Stimulated activated CD4-positive, alpha-beta T cell treated with anti-CD3 and anti-CD28 coated beads, Interleukin-2, amount 100 ng/mL, for 24 hours (primary cell): ENCODE measurements around the gene TAGLN.
A peak's percentile ranks its signal among the peaks of the same experiment; 100 is the strongest.

Experiments used
- DNase-seq, 2 donors: peaks; one replicate each; pipeline ENCODE4 v3.0.0-alpha.2; 2020

The TAGLN gene

DNA sequence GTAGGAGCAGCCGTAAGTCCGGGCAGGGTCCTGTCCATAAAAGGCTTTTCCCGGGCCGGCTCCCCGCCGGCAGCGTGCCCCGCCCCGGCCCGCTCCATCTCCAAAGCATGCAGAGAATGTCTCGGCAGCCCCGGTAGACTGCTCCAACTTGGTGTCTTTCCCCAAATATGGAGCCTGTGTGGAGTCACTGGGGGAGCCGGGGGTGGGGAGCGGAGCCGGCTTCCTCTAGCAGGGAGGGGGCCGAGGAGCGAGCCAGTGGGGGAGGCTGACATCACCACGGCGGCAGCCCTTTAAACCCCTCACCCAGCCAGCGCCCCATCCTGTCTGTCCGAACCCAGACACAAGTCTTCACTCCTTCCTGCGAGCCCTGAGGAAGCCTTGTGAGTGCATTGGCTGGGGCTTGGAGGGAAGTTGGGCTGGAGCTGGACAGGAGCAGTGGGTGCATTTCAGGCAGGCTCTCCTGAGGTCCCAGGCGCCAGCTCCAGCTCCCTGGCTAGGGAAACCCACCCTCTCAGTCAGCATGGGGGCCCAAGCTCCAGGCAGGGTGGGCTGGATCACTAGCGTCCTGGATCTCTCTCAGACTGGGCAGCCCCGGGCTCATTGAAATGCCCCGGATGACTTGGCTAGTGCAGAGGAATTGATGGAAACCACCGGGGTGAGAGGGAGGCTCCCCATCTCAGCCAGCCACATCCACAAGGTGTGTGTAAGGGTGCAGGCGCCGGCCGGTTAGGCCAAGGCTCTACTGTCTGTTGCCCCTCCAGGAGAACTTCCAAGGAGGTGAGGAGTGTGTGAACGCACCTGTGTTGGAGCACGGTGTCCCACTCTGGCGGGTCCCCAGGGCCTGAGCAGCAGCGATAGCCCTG lies at the start of gene TAGLN:
TAGLN (plus strand) TSS at position 318 of the 863 bp plus-strand sequence. CDS start 3,644 bp downstream, outside the sequence.
- no peak for DNase-seq

DNA sequence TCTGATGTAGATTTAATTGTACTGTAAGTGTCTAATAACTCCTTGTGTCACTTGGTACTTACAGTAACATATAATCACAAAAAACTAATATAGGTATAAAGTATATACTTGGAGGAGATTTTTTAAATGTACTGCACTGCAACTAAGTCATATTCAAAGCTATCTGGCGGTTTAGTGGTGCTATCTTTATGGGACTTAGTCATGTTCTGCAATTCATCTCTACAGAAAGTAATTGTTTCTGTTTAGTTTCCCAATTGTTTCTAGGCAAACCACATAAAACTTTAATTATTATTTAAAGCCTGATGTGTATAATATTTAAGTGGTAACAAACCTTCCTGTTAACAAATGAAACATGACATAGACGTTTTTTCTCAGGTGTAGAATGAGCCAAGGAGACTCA lies 47.1 kb upstream of the TAGLN start:
- no peak for DNase-seq

DNA sequence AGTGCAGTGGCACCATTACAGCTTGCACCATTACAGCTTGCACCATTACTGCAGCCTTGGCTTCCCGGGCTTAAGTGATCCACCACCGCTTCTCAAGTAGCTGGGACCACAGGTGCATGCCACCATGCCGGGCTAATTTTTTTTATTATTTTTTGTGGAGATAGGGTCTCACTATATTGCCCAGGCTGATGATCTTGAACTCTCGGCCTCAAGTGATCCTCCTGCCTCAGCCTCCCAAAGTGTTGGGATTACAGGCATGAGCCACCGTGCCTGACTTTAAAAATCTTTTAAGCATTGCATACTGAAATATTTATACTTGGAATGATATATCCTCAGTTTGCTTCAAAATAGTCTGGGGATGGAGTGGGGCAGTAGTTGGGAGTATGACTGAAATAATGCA lies 44.7 kb upstream of the TAGLN start:
- DNase-seq: no peak

DNA sequence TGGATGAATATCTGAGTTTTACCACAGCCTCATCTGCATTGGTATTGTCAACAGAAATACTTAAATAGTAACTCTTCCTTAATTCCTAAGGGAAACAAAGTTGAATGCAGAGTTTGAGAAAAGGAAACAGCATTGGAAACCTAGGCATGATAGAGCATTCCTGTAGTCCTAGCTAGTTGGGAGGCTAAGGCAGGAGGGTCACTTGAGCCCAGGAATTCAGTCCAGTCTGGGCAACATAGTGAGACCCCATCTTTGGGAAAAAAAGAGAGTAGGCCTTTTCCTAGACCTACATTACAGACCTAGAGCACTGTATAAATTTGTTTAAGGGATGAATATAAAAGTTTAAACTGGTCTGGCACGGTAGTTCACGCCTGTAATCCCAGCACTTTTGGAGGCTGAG lies 41.7 kb upstream of the TAGLN start:
- no peak for DNase-seq

DNA sequence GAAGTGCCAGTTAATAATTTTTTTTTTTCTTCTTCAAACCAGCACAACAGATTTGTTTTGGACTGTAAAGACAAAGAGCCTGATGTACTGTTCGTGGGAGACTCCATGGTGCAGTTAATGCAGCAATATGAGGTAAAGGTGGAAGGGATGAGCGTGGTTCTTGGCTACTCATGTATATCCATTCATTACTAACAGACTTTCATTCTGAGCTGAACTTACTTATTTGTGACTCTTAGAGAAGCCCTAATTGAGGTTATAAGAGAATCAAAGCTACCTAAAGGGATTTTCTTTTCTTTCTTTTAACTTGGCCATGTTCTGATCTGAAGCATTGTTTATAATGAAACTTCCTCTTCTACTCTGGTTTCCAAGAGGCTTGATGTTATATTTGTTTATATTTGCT lies 39.3 kb upstream of the TAGLN start:
- no peak for DNase-seq

DNA sequence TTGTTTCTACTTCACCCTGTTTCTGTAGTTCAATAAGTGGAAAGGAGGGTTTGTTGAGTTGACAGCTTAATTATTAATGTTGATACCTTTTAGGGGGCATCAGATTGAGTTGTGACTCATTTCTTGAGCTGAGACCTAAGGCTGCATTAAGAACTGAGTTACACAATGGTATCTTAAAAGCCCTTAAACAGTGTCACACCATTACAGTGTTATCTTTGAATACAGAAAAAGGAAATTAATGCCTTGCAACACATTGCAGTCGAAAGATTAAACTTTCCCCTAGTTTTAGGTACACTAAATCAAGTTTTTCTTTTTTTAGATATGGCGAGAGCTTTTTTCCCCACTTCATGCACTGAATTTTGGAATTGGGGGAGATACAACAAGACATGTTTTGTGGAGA lies 38.3 kb upstream of the TAGLN start:
- DNase-seq: no peak

DNA sequence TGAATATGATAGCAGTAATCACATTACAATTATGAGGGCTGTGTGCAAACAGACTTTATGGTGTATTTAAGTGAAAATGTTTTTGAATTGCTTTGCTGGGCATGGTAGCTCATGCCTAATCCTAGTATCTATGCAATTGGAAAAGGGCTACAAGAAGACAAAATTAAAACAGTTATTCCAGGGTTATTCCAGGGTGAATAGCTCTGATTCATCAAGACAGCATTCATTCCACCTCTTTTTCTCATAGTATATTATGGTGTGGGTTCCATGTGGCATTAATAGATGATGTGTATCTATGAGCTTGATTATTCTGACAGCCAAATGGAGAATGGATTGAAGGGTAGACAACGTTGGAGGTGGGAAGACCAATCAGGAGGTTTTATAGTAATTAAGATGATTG lies 32.7 kb upstream of the TAGLN start:
- no peak for DNase-seq

DNA sequence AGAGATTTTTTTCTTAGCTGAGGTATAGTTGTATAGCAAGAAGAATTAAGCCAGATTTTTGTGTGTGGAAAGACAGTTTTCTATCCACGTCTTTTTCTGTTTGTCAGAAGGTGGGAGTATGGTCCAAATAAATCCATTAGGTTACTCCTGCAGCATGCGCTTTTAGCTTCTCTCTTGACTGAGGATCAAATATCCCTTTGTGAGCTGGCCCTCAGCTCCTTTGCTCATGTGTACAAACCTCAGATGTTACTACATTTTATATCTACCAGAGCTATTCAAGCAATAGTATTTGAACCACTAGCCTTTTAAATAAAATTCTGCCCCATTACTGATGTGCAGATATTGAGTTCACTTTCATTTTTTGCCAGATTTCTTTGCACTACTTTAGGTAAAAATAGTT lies 29.4 kb upstream of the TAGLN start:
- DNase-seq: no peak

DNA sequence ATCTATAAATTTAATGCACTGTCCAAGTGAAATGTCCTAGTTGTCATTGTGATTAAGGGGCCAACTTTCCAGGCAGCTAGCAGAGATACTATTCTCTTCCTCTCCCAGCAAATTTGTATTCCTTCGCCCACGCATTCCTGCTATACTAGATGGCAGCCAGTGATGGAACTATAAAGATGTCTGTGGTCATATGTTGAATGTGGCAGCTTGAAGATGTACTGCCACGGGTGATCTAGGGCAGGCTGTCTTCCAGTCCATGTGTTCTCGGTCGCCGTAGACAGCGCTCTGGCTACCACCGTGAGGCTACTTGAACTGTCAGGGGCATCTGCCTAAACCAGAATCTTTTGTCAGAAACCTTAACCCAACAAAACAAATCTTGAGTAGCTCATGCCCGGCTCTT lies 29.0 kb upstream of the TAGLN start:
- no peak for DNase-seq

DNA sequence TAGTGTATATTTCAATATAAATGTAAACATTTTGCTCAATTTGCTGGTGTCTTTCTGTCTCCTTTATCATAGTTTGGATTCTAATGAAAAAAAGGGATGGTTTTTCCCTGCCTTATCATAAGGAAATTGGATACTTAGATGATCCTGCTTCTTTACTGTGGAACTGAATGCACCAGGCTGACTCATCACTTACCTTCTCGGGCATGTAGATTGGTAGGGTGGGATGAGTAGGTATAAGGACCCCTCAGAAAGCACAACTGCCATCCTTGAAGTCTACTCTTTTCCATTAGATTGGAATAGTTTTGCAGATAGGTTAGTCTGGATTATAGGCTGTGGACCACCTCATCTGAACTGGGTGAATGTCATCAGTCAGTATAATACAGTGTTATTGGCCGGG lies 28.2 kb upstream of the TAGLN start:
- DNase-seq: no peak

DNA sequence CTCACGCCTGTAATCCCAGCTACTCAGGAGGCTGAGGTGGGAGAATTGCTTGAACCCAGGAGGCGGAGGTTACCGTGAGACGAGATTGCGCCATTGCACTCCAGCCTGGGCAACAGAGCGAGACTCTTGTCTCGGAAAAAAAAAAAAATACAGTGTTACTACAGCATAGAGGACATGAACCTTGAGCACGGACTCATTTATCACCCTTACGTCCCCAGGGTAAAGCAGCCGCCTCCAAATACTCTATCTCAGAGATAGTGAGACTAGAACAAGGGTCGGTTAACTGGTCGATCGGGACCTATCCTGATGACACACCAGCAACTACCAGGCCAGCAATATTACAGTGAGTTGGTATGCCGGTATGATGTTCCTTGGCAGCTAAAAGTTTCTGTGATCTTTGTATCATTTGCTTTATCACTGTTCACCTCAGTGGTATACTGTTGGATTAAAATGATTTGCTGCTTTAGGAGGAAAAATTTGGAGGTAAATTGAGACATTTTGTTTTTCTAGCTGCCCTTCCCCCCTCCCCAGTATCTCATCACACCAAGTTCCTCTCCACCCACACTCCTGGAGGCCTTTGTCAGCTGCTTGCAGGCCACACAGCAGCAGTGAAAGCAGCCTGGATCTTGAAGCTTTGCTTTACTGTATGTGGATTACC lies 27.6 kb upstream of the TAGLN start:
- DNase-seq: no peak

DNA sequence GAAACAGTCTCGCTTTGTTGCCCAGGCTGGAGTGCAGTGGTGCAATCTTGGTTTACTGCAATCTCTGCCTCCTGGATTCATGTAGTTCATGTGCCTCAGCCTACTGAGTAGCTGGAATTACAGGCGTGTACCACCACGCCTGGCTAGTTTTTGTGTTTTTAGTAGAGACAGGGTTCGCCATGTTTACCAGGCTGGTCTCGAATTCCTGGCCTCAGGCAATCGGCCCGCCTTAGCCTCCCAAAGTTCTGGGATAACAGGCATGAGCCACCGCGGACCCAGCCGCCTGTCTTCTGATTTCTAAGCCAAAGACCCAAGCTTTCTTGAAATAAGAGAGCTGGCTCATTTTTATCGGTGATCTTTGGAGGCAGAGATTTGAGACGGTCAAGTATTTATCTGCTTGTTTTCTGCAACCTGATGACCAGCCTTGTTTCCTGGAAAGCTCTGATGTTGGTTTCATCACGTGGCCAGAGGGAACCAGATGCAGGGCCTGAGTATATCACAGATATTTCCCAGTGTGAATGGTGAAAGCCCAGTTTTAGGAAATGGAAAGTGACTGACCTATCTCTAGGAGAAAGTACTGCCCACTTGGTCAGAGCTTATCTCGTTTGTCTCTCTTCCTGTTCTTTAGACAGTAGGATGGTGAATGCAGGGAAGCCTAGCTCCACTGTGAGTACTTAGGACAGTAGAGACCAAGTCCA lies 26.3 kb upstream of the TAGLN start:
- no peak for DNase-seq

DNA sequence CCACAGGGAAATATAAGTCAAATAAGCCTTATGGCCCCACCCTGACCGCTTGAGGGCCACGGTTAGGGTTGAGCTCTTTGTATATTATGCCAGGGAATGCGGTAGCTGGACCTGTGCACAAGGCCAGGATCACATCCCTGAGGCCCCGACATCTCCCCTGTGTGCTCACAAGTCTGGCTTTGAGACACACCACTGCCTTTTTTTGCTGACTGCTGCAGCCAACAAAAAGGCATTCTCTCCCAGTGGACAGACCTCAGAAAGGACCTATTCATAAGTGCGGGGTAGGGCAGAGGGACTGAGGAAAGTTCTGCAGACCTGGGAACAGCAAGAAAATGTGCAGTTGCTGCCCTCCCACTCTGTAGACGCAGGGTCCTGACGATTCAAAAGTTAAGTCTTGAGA lies 24.1 kb upstream of the TAGLN start:
- no peak for DNase-seq

DNA sequence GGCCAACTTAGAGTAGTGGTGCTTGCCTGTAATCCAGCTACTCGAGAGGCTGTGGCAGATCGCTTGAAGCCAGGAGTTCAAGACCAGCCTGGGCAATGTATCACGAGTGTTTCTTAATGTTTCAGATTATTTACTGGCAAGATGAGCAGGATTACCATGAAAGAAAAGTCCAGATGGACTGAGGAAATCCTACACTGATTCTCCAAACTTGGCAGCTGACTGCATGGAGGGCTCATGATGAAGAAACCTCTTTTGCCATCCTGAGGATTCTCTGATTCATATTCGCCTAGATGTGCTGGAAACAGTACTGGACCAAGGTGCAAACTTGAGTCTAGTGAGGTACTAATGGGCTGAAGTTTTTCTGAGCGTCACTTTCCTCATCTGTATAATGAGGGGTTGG lies 23.4 kb upstream of the TAGLN start:
- DNase-seq: no peak

DNA sequence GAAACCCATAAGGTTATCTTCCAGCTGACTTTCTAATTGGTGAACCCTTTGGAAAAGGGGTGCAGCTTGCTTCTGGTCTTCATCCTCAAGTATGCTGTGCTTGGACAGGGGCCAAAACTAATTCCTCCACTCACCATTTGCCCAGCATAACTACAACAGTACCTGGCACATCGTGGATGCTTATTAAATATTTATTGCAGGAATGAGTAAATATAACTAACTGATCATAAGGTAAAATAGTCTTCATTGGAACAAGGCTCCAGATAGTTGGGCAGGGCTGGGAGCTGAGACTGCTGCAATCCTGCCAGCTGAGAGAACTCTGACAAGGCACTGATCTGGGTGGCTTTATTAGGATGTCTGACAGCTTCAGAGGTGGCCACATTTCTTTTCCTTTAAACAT lies 23.0 kb upstream of the TAGLN start:
- DNase-seq: peak in 1 of 2 donors; percentile 4

DNA sequence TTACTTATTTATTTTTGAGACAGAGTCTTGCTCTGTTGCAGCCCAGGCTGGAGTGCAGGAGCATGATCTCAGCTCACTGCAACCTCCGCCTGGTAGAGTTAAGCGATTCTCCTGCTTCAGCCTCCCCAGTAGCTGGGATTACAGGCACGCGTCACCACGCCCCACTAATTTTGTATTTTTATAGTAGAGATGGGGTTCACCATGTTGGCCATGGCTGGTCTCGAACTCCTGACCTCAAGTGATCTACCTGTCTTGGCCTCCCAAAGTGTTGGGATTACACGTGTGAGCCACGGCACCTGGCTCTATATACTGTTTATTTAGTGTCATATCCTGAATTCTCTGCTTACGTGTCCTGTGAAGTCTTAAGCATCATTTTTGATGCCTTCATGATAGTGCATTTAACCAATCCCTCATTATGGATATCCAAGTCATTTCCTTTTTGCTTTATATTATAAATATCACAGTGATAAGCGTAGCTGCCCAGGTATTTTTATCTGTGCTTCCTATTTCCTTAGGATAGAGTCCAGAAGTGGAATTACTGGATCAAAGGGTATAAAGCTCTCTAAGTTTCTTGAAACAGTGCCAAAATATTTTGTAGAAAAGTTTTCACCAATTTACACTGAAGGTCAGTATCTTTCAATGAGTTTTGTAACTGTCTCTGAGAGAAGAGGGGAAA lies 21.5 kb upstream of the TAGLN start:
- no peak for DNase-seq

DNA sequence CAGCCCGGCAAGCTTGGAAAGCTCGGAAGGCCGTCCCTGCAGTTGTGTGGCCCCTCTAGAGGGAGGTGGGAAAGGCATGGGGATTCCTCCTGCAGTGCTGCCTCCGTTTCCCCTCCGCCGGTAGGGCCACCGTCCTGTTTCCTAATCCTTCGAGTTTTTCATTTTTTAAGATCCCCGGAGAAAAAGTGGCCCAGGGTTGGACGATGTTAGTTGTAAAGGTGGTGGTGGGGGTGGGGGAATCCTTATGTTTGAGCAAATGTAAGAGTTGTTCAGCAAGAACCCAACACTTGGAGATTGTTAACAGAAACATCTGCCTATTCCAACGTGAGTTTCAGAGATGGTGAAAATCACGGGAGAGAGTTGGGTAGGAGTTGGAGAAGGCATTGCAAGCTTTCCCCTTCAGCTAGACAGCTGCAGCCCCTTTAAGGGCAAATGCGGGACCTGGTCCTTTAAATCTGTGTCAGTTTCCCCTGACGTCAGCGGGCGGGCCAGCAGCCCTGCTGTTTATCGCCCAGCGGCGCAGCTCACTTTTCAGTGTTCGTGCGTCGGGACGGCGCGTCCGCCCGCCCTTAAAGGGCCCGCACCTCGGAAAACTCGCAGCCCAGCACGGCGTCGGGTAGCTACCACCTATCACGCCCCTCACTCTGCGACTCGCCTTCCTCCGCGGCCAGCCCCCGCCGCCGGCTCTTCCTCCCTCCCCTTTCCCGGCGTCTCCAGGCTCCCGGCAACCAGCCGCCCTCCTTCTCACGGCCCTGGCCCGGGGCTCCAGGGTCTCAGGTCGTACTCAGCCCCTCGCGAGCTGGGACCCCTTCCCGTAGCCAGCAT lies 20.7 kb upstream of the TAGLN start, which contains the start of gene SIDT2:
SIDT2 (plus strand) TSS at position 534 of the 825 bp plus-strand sequence. CDS start 521 bp downstream, outside the sequence.
- DNase-seq: peak; percentile 88 to 92

DNA sequence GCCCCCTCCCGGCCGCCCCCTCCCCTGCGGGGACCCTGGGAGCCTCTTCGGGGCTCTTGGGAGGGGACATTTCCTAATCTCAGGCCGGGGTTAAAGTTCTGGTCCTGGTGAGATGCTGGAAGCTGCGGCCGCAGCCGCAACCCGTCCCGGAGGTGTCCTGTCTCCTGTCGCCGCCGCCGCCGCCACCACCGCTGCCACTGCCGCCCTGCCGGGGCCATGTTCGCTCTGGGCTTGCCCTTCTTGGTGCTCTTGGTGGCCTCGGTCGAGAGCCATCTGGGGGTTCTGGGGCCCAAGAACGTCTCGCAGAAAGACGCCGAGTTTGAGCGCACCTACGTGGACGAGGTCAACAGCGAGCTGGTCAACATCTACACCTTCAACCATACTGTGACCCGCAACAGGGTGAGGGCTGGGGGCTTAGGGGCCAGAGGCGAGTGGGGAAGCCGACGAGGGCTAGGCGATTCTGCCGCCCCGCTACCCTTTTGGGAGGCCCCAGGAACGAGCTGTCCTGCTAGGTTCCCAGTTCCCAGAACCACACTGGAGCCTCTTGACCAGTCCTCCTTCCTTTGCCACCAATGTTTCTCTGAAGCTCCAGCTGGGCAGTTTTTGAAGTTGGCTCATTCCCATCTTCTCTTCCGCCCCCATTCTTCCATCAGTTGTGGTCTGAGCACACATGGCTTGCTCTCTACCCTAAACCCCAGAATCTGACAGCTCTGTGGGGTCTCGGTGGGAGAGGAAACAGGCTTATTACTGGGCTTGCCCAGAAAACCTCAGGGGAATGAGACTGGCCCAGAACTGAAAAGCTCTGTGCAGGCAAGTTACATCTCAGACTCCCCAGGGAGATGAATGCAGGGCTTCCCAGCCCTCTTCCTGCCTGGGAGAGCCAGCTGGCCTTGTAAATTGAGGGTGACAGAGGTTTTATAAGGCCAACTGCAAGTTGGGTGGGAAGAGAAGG lies 19.8 kb upstream of the TAGLN start:
- DNase-seq: peak; percentile 56 to 62

DNA sequence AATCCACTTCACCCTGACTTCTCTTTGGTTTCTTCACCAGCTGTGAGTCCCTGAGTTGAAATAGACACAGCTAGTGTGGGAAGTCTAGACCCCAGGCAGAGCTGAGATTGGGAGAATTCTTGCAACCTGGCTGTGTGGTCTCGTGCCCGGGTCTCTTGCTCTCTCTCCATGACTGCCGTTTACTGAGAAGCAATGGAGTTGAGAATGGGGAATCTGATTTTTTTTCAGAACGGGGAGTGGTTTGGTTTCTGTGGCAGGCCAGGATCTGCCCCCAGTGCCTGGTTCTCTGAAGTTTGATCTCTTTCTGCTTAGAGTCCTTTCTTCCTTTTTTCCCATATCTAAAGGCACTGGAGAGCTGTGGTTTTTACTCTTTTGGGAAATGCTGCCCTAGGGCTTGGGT lies 19.1 kb upstream of the TAGLN start:
- no peak for DNase-seq

DNA sequence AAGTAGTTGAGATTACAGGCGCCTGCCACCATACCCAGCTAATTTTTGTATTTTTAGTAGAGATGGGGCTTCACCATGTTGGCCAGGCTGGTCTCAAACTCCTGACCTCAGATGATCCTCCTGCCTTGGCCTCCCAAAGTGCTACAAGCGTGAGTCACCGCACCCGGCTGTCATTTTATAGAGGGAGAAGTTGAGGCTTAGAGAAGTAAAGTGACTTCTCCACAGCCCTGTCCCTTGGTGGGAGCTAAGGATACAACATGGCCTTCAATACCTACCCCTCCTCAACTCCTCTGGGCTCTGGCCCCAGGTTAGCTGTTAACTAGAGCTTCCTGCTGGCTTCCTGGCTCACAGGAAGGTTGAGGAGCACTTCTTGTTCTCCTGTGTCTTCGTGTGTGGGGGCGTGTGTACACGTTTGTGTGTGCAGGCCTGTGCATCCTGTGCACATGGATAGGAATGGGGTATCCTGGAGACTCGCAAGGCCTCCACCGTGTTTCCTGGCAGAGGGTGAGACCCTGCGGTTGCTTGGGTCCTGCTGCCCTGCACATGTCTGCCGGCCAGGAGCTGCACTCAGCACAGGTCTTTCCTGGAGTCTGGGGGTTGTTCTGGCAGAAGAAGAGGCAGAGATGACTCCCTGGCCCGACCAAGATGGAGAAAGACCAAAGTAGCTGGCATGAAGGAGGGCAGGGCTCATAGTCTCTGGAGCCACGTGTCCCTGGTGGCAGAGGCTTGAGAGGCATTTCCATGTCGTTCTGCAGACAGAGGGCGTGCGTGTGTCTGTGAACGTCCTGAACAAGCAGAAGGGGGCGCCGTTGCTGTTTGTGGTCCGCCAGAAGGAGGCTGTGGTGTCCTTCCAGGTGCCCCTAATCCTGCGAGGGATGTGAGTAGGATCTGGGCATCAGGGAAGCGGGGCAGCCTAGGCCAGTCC lies 18.2 kb upstream of the TAGLN start:
- peak; percentile 59 to 67 for DNase-seq
